ENCODE measurements around the gene TNRC18.
"Not testable (repeated sequence)": the region's sequence is repeated elsewhere in the genome, so short reads cannot be mapped to it uniquely, and the experiment has no call there.

The TNRC18 gene

DNA sequence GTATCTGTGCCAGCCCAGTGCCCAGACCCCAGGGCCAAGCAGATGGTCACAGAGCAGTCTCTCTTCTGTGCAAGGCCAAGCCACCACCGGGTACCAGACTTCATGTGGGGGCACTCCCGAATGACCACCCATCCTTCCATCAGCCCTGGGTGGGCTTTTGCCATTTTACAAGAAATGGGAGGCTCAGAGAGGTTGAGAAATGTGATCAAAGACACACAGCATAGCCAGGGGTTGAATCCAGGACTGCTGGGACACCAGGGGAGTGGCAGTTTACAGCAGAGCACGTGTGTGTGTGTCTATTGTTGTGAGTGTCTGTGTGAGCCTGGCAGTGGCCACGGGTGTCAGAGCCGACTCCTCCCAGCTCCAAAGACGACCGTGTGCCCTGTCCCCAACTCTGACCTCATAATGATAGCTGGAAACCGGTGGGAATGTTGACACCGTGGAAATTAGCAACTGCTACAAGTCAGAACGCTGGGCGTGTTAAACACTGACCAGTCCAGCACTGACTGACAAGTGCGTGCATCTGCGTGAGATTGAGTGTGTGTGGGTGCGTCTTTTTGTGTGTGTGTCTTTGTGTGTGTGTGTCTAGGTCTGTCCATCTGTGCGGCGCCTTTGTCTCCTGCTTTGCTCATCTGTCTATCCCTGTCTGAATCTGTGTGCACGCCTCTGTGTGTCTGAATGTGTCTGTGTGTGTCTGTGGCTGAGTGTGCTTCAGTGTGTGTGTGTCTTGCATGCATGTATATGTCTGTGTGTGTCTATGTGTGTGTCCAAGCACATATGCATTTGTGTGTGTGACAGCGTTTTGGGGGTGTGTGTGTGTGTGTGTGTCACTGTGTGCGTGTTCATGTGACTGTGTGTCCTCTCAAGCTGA is 158.1 kb downstream of the TNRC18 start:
- no peak for DNase-seq

DNA sequence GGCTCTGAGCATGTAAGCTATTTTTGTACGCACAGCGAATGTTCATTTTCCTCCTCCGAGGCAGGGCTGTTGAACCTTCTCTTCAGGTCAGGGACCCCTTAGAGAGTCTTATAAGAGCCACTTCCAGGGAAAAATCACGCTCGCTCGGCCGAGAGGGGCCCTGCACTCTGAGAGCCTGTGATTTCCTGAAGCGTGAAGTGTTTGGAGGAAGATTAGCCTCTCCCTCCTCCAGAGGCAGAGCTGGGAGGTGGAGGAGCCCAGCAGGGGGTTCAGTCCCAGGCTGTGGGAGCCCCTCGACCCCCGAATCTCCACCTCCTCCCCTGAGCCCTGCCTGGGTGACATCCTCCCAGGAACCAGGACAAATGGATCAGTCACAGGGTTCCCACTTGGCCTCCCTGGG is 160.6 kb downstream of the TNRC18 start:
- DNase-seq, result not testable (repeated sequence)

- not testable (repeated sequence) for DNase-seq
Observed at GRCh38 chr7:5260530-5261068, 163.0 kb downstream of the TNRC18 start.

Measured in hippocampal formation (tissue), 2 donors.